ENCODE measurements around the gene PTPRN2. TPM values are rescaled to one million over a fixed set of nuclear protein-coding genes. Genes with fewer than 3 reads are reported as not detected.

The PTPRN2 gene
- total and polyA plus RNA-seq, 2 of the 13 experiments (the other 11 are each of a cell fraction or from before 2014, with no cell fraction given) = 2.5 to 24.2 TPM

DNA sequence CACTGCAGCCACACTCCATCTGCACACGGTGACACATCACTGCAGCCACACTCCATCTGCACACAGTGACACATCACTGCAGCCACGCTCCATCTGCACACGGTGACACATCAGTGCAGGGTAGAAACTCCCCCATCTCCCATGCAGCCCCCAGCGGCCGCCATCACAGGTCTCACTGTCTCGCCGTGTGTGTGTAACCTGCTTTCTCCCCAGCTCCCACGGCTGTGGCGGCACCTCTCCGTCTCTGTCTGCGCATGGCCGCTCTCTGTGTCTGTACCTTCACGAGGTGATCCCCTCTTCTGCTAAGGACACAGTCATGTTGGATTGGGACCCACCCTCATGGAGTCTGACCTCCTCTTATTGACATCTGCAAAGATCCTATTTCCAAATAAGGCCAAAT lies 527.4 kb downstream of the PTPRN2 start (continued):
- TF ChIP-seq, protein P1, sequence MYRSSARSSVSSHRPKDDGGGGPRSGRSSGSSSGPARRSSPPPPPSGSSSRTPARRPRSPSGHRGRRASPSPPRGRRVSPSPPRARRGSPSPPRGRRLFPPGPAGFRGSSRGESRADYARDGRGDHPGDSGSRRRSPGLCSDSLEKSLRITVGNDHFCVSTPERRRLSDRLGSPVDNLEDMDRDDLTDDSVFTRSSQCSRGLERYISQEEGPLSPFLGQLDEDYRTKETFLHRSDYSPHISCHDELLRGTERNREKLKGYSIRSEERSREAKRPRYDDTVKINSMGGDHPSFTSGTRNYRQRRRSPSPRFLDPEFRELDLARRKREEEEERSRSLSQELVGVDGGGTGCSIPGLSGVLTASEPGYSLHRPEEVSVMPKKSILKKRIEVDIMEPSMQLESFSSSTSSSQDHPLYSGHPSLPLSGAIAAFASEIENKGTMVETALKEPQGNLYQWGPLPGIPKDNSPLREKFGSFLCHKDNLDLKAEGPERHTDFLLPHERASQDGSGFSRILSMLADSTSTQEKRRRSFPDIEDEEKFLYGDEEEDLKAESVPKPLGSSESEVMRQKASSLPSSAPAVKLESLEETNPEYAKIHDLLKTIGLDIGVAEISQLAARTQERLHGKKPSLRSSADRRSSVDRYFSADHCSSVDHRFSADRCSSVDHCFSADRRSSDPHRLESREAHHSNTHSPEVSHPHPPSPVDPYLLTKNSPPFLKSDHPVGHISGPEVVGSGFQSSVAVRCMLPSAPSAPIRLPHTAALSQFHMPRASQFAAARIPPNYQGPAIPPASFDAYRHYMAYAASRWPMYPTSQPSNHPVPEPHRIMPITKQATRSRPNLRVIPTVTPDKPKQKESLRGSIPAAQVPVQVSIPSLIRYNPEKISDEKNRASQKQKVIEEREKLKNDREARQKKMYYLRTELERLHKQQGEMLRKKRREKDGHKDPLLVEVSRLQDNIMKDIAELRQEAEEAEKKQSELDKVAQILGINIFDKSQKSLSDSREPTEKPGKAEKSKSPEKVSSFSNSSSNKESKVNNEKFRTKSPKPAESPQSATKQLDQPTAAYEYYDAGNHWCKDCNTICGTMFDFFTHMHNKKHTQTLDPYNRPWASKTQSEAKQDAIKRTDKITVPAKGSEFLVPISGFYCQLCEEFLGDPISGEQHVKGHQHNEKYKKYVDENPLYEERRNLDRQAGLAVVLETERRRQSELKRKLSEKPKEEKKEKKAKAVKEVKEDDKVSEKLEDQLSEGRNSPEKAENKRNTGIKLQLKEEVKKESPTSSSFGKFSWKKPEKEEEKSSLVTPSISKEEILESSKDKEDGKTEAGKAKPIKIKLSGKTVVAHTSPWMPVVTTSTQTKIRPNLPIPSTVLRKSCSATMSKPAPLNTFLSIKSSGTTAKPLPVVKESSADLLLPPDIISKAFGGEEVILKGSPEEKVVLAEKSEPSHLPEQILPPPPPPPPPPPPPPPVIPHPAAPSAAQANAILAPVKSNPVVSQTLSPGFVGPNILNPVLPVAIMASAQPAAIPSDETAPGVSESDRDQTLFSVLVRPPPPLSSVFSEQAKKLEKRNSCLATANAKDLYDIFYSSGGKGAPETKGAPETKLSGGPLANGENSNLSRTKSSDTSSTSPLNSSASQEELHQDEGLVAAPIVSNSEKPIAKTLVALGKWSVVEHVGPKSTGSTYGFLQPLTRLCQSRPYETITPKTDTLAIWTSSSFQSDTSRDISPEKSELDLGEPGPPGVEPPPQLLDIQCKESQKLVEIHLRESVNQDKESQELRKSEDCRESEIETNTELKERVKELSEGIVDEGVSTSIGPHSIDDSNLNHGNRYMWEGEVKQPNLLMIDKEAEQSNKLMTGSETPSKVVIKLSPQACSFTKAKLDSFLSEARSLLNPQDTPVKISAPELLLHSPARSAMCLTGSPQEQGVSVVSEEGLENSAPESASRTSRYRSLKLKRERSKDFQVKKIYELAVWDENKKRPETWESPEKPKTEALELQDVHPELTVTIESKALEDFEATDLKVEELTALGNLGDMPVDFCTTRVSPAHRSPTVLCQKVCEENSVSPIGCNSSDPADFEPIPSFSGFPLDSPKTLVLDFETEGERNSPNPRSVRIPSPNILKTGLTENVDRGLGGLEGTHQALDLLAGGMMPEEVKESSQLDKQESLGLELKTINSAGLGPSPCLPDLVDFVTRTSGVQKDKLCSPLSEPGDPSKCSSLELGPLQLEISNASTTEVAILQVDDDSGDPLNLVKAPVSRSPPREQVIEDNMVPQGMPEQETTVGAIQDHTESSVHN (CRISPR knock-in tag; IDR thresholded peaks at IDR 0.05) = no peak
- TF ChIP-seq ZNF589 (CRISPR knock-in tag; conservative IDR thresholded peaks at IDR 0.05) (no peak), SMARCE1 (IDR thresholded peaks at IDR 0.05; ENCODE audit: borderline replicate concordance) (no peak), ZNF17 (CRISPR knock-in tag; IDR thresholded peaks at IDR 0.05) (no peak), GABPA (IDR thresholded peaks at IDR 0.05; ENCODE audit: low read depth, low read length) (no peak), GABPA (CRISPR knock-in tag; IDR thresholded peaks at IDR 0.05; ENCODE audit: low read depth) (no peak), KAT2B (IDR thresholded peaks at IDR 0.05; ENCODE audit: borderline replicate concordance, low read depth, low read length) (no peak), WIZ (CRISPR knock-in tag; IDR thresholded peaks at IDR 0.05) (no peak)
- TF ChIP-seq, protein P2, sequence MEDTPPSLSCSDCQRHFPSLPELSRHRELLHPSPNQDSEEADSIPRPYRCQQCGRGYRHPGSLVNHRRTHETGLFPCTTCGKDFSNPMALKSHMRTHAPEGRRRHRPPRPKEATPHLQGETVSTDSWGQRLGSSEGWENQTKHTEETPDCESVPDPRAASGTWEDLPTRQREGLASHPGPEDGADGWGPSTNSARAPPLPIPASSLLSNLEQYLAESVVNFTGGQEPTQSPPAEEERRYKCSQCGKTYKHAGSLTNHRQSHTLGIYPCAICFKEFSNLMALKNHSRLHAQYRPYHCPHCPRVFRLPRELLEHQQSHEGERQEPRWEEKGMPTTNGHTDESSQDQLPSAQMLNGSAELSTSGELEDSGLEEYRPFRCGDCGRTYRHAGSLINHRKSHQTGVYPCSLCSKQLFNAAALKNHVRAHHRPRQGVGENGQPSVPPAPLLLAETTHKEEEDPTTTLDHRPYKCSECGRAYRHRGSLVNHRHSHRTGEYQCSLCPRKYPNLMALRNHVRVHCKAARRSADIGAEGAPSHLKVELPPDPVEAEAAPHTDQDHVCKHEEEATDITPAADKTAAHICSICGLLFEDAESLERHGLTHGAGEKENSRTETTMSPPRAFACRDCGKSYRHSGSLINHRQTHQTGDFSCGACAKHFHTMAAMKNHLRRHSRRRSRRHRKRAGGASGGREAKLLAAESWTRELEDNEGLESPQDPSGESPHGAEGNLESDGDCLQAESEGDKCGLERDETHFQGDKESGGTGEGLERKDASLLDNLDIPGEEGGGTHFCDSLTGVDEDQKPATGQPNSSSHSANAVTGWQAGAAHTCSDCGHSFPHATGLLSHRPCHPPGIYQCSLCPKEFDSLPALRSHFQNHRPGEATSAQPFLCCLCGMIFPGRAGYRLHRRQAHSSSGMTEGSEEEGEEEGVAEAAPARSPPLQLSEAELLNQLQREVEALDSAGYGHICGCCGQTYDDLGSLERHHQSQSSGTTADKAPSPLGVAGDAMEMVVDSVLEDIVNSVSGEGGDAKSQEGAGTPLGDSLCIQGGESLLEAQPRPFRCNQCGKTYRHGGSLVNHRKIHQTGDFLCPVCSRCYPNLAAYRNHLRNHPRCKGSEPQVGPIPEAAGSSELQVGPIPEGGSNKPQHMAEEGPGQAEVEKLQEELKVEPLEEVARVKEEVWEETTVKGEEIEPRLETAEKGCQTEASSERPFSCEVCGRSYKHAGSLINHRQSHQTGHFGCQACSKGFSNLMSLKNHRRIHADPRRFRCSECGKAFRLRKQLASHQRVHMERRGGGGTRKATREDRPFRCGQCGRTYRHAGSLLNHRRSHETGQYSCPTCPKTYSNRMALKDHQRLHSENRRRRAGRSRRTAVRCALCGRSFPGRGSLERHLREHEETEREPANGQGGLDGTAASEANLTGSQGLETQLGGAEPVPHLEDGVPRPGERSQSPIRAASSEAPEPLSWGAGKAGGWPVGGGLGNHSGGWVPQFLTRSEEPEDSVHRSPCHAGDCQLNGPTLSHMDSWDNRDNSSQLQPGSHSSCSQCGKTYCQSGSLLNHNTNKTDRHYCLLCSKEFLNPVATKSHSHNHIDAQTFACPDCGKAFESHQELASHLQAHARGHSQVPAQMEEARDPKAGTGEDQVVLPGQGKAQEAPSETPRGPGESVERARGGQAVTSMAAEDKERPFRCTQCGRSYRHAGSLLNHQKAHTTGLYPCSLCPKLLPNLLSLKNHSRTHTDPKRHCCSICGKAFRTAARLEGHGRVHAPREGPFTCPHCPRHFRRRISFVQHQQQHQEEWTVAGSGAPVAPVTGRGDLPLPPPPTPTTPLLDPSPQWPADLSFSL (CRISPR knock-in tag; IDR thresholded peaks at IDR 0.05) = no peak
